ENCODE measurements around the gene INHBE.

Gene INHBE

GRCh38 chr12:57497223-57498131, 42.4 kb downstream of the INHBE start (continued):
- no peak for TF ChIP-seq CREB5 (CRISPR knock-in tag; IDR thresholded peaks at IDR 0.05; ENCODE audit: low read depth)

- no peak for ATAC-seq
- TF ChIP-seq PATZ1 (CRISPR knock-in tag; IDR thresholded peaks at IDR 0.05; ENCODE audit: borderline replicate concordance) = no peak
- TF ChIP-seq ARNTL (CRISPR knock-in tag; IDR thresholded peaks at IDR 0.05; ENCODE audit: borderline replicate concordance, low read depth) = no peak
- no peak for TF ChIP-seq BACH2 (CRISPR knock-in tag; IDR thresholded peaks at IDR 0.05; ENCODE audit: borderline replicate concordance)
- no peak for TF ChIP-seq CSRNP3 (CRISPR knock-in tag; IDR thresholded peaks at IDR 0.05)
- no peak for TF ChIP-seq ZC3H10 (CRISPR knock-in tag; IDR thresholded peaks at IDR 0.05)
- no peak for TF ChIP-seq TSHZ2 (CRISPR knock-in tag; IDR thresholded peaks at IDR 0.05)
- no peak for TF ChIP-seq GLIS3 (CRISPR knock-in tag; IDR thresholded peaks at IDR 0.05)
- TF ChIP-seq ISL1 (CRISPR knock-in tag; IDR thresholded peaks at IDR 0.05) = no peak
- no peak for TF ChIP-seq ZNF8 (CRISPR knock-in tag; IDR thresholded peaks at IDR 0.05)
- no peak for TF ChIP-seq ZNF565 (CRISPR knock-in tag; conservative IDR thresholded peaks at IDR 0.05; ENCODE audit: low read depth)
- TF ChIP-seq PPARA (CRISPR knock-in tag; IDR thresholded peaks at IDR 0.05; ENCODE audit: borderline replicate concordance) = no peak
- no peak for TF ChIP-seq ZFP3 (CRISPR knock-in tag; IDR thresholded peaks at IDR 0.05)
Measured at GRCh38 chr12:57498132-57498502, 43.0 kb downstream of the INHBE start.

- no peak for ATAC-seq
- TF ChIP-seq CSDC2 (CRISPR knock-in tag; IDR thresholded peaks at IDR 0.05) (no peak), BACH2 (CRISPR knock-in tag; IDR thresholded peaks at IDR 0.05; ENCODE audit: borderline replicate concordance) (no peak), ISL1 (CRISPR knock-in tag; IDR thresholded peaks at IDR 0.05) (no peak), ESRRG (CRISPR knock-in tag; IDR thresholded peaks at IDR 0.05) (no peak), PPARA (CRISPR knock-in tag; IDR thresholded peaks at IDR 0.05; ENCODE audit: borderline replicate concordance) (no peak), ZNF8 (CRISPR knock-in tag; IDR thresholded peaks at IDR 0.05) (no peak), RARB (CRISPR knock-in tag; IDR thresholded peaks at IDR 0.05) (no peak), ARNTL (CRISPR knock-in tag; IDR thresholded peaks at IDR 0.05; ENCODE audit: borderline replicate concordance, low read depth) (no peak), TOX (CRISPR knock-in tag; IDR thresholded peaks at IDR 0.05; ENCODE audit: borderline replicate concordance) (no peak), TSHZ2 (CRISPR knock-in tag; IDR thresholded peaks at IDR 0.05) (no peak), ZC3H10 (CRISPR knock-in tag; IDR thresholded peaks at IDR 0.05) (no peak), ZNF70 (CRISPR knock-in tag; IDR thresholded peaks at IDR 0.05) (no peak), CSRNP3 (CRISPR knock-in tag; IDR thresholded peaks at IDR 0.05) (no peak), GLIS3 (CRISPR knock-in tag; IDR thresholded peaks at IDR 0.05) (no peak), CREB5 (CRISPR knock-in tag; IDR thresholded peaks at IDR 0.05; ENCODE audit: low read depth) (no peak), OSR1 (CRISPR knock-in tag; IDR thresholded peaks at IDR 0.05) (no peak), PATZ1 (CRISPR knock-in tag; IDR thresholded peaks at IDR 0.05; ENCODE audit: borderline replicate concordance) (no peak), ZFP30 (CRISPR knock-in tag; IDR thresholded peaks at IDR 0.05) (no peak), ZFP3 (CRISPR knock-in tag; IDR thresholded peaks at IDR 0.05) (no peak)
Measured at GRCh38 chr12:57498571-57498970, 43.5 kb downstream of the INHBE start.

All from SK-N-SH treated with all-trans-retinoic acid at 6 μM for 48 hours (cell line).